AG10803 (cell line): ENCODE data around the gene PRDM16.

Experiments used
- DNase-seq: peaks from one replicate; pipeline ENCODE4 v3.0.0; 2010; ENCODE audit warnings: low read depth
- H3K4me3 ChIP-seq: 2 replicates; pipeline ENCODE4 v1.5.1; 2011; ENCODE audit warnings: mild to moderate bottlenecking, low read length, control low read depth
- CTCF ChIP-seq: conservative IDR thresholded peaks from 2 replicates; pipeline ENCODE4 v1.5.1; 2011; ENCODE audit warnings: mild to moderate bottlenecking, low read length, control low read depth, inconsistent platforms

The PRDM16 gene

DNA sequence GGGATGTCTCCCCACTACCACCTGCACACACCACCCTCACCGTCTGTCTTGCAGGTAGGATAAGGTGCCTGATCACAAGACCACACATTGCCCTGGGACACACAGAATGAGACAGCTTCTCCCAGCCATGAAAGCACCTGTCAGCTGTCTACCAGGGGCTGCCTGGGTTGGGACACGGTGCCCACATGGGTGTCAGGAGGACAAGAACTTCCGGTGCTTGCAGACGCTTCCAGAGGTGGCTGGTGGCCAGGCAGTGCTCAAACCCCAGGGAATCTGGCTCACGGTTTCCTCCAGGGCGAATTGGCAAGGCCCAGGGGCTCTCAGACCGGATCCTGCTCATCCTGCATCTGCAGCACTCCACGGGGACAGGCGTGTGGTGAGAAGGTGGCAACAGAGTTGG lies 202.9 kb downstream of the PRDM16 start:
- no peak overlapping the region for H3K4me3 ChIP-seq
- no peak for TF ChIP-seq CTCF
- no peak for DNase-seq

DNA sequence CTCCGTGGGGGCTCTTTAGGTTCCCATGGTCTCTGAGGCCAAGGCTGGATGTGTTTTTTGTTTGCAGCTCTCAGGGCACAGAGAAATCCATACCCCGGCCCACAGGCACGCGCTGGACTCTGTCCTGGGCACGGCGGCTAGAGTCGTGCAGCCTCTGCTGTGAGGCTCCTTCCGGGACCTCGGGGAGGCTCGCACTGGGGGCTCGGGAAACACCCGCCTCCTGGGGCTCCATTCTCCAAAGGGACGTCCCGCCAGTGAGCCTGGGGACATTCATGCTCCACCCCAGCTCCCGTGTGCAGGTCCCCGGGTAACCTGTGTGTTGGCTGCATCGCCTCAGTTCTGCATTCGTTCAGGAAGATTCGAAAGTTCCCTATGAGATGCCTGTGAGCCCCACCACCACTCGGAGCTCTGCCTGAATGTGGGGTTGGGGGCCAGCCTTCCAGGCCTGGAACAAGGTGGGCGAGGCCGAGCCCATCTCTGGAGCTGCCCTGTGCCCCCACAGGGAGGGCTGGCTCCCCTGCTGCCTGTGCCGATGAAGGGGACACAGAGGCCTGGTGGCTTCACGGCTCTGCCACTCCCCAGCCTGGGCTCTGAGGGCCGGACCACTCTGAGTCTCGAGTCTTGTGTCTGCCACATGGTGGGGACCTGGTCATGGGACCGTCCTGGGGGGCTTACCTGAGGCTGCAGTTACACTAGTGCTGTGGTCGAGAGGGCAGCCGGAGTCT lies 203.5 kb downstream of the PRDM16 start:
- no peak for DNase-seq
- H3K4me3 ChIP-seq, result no peak overlapping the region
- no peak for TF ChIP-seq CTCF

DNA sequence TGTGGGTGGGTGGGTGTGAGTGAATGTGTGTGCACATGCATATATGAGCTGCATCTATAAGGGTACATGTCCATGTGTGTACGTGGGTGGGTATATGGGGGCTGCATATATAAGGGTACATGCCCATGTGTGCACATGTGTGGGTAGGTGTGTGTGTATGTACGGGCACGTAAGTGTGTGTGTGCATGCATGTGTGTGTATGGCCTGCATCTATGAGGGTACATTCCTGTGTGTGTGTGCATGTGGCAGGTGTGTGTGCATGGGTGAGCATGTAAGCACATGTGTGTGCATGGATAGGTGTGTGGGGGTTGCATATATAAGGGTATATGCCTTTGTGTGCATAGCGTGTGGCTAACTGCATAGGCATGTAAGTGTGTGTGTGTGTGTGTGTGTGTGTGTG lies 204.4 kb downstream of the PRDM16 start:
- H3K4me3 ChIP-seq, result no peak overlapping the region
- DNase-seq, result no peak
- no peak for TF ChIP-seq CTCF

GRCh38 chr1:3274972-3275371 lies 206.0 kb downstream of the PRDM16 start:
- no peak for TF ChIP-seq CTCF
- no peak for DNase-seq

DNA sequence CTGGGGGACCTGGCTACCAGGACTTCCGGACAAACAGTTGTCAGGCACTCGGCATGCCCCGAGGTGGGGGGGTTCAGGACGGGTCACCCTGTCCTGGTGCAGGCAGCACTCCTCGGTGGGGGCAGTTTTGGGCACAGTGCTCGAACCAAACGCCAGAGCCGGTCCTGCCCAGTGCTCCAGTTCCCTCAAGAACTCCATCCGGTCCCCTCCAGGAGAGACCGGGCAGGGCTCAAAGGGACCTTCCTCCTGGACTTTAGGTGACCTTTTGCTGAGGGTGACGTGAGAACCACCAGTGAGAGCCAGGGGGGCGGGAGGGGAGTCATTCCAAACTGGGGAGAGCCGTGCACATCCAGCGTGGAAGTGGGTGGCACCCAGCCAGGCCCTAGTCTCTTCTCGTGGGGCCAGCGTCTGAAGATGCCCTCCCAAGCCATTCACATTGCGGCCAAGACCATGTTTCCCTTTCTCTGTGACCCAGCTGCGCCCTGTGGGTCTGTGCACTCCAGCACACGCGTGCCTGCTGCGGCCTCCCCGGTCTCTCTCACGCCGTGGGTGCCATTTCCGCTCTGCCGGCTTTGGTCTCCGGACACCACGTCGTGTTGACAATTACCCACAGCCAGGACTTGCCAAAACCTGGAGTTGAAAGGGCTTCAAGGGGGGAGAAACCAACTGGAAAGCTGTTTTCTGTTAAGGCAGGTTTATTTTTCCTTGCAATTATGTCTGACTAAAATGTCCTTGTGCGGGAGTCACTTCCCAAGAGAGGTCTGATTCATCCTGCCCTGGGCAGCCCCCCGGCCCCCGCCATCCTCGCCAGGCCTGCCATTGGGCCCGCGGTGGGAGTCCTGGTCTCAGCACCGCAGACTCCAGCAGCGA lies 206.7 kb downstream of the PRDM16 start:
- DNase-seq, result peak; percentile 11
- H3K4me3 ChIP-seq, result no peak overlapping the region
- TF ChIP-seq CTCF, result no peak

More at GRCh38 chr1:3274972-3275371, 206.0 kb downstream of the PRDM16 start:
- H3K4me3 ChIP-seq, result no peak overlapping the region

DNA sequence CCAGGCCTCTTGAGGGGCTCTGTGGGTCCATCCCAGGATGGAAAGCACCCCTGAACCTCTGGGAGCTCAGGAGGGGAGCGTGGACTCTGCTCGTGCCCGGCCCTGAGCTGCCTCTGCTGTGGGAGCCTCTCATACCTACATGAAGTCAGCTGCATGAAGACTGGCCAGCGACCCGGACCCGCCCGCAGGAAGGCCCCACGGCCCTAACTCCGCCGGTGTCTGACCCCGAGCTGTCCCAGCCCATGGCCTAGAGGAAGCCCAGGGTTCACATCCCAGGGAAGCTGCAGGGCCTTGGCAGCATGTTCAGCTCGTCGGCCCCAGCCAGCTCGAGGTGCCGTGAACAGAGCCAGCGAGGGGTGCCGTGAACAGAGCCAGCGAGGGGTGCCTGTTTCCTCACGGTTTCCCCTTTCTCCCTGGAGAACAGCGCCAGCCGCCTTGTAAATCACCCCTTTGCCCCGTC lies 207.4 kb downstream of the PRDM16 start:
- H3K4me3 ChIP-seq, result no peak overlapping the region
- TF ChIP-seq CTCF, result no peak
- DNase-seq, result no peak
